GM19193 (cell line): ENCODE results near the gene EGLN3.

Source experiments
- POLR2A ChIP-seq: IDR thresholded peaks from 4 replicates; pipeline ENCODE4 v1.6.1; 2011; ENCODE audit not compliant: insufficient read depth, insufficient read length; ENCODE audit errors: extremely low read depth

EGLN3 gene

DNA sequence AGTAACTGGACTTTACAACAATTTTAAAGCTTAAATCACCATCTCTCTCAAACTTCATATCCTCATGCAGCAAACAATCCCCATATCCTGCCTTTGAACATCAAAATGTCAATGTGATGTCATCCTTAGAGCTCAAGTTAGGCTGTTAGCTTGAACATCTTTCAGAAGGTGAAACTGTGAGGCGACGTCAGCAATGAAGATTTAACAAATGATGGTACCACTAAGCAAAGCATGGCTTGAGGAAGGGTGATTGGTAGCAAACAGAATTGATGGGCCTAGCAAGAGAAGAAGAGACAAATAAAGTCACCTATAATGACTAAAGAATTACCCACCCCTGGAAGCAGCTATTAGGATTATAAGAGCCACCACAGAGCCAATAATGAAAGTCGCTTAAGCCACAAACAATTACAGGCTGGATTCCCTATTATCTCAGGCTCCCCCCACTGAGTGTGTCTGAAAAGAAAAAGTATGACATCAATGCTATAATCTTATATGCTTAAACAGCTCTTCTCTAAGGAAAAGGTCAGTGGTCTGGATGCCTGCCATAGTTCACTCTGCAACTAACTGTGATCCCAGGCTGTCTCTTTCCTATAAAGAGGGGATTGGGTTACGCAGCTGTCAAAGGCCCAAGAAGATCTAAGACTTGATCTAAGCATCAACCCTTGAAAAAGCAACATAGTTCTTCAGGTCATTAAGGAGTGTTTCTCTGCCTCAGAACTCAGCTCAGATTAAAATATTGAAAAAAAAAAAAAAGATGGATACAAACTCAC lies 18.1 kb downstream of the EGLN3 start:
- no peak for TF ChIP-seq POLR2A

DNA sequence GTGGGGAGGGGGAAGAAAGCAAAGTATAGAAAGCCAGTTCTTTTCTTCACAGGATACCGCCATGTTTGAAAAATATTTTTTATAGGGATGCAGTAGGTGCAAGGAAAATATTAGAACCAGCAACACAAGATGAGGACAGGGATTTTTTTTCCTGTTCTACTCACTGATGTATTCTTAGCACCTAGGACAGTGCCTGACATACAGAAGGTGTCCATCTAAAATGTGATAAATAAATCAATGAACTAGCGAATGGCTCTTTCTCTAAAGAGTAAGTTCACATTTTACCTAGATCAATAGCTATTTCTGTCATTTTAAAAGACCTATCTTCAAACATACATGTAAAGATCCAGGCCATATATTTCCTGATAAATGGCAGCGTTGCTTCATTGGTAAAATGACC lies 18.8 kb downstream of the EGLN3 start:
- TF ChIP-seq POLR2A = no peak

DNA sequence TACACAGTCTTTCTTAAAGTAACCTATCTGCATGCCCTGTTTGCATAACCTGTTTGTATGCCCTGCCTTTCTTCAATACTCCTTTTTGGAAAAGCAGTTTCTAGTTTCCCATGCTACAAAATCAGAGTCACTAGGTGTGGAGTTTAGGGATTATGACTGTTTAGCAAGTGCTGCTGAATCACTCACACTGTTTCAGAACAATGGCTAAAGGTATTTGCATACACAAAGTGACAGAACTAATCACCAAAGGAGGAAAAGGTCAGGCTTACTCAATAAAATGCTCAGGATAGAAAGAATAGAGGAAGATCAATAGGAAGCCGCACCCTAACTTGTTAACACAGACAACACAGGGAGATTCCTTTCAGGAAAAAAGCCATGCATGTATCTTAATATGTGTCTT lies 19.4 kb downstream of the EGLN3 start:
- no peak for TF ChIP-seq POLR2A

DNA sequence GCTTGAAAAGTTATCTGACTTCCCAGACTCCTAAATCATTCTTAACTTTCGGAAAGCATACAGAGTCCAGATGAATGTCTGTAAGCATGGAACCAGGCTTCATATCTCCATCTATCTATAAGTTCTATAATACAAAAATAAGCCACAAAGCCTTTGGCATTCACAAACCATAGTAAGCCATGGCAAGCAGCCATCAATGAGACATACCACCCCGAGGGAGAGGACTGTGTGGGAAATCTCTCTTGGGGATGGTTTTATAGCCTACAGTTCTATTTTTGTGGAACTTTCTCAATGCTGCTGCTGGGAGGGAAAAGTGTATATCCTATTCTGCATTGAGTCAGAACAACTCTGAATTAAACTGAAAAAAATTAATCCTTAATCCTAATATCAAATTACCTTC lies 20.4 kb downstream of the EGLN3 start:
- no peak for TF ChIP-seq POLR2A

DNA sequence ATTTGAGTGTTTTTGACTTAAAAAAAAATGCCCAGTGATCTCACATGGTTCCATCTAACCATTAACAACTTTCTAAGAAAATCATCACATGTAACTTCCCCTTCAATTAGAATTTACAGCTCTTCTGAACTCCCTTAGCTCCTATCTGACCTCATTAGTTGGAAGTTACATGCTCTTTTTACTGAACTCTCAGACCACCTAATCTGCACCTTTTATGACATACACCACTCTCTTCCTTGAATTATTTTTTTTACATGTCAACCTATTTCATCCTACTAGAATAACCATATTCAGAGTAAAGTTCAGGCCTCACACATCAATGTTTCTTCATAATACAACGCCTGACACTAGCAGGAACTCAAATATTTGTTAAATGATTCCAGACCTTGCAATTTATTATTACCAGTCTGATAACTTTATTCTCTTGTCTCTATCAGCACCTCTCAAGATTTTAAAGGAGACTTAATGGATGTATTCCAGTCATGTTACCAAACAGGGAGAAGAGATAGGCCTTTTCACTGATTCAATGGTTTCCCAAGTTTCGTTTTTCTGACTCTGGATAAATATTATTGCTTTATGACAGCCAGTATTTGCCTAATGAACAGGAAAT lies 21.0 kb downstream of the EGLN3 start:
- no peak for TF ChIP-seq POLR2A

DNA sequence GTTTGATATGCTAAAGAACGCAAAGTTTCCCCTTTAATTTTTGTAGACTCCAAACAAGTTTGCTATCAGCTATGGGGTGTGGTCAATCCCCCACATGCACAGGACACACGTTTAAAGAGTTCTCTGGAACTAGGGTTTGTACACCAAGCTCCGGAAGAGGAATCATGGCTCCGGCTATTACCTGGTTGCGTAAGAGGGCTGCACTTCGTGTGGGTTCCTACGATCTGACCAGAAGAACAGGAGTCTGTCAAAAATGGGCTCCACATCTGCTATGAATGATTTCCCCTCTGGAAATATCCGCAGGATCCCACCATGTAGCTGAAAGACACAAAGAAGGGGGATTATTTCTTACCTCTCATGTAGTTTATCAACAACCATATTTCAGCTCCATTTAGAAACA lies 22.0 kb downstream of the EGLN3 start:
- no peak for TF ChIP-seq POLR2A

DNA sequence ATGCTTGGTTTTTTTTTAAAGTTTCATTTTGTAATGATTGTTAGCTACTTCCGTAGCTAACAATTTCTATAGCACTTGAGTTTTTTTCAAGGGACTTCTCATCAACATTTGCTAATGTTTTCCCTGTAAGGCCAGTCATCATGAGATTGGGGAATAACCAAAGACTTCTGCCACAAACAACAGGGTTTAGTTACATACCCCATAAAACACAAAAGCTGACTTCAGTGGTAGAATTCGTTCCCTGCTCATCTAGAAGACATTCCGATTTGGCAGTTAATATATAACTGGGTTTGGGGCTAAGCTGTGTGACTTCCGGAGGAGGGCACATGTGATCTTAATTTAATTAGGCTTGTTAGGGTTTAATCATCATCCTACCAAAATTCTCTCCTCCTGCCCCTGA lies 22.9 kb downstream of the EGLN3 start:
- no peak for TF ChIP-seq POLR2A

DNA sequence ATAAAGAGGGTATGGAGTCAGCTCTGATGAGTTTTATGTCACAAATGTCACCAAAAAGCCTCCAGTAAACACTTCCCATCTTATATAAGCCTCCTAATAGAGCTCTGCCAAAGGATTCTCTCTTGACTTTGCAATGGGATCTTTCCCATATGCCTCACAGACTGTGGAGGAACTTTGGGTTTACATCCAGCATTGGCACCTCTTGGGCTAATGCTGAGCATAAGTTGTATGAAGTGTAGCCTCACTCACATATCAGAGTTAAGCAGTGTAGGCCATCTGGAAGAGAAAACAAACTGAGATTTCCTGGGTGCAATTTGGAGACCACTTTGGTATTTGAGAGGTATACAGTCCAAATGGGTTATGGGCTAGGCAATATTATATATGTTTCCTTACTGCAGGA lies 24.9 kb downstream of the EGLN3 start:
- no peak for TF ChIP-seq POLR2A

DNA sequence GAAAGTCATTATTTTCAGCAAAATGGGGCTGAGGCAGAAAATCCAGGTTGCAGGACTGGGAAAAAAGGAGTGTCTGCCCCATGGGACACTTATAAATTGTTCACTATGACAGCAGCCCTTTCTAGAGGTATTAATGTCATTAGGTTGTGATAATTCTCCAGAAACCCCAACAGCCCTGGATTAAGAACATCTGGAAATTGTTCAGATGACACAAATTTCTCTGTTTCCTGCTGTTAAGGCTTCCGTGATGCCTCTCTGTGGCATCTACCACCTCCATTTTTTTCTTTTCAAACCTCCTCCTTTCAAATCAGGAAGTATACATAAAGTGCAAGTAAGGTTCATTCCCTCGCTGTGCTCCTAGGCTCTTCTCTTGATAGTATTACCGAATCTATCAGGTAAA lies 25.6 kb downstream of the EGLN3 start:
- TF ChIP-seq POLR2A = no peak

DNA sequence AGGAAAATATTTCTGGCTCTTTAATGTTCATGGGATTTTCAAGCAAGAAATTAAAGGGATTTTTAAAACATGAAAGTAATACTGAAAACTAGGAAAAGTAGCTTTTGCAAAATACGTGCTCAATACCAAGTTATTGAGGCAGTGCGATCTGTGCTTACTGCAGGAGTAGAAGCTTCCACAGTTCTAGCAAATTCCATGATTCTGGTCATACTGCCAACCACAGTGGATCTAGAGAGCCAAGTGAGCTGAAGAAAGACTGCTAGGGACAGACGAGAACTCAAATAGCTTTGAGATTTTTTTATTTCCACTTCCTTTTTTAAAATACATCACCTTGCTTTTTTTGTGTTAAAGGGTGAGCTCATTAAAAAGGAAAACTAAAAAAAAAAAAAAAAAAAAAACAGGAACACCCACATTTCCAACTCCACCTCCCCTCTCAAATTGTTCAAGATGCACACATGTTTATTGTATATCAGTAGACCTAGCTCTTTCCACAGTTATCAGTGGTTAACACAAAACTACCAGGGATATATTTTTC lies 26.2 kb downstream of the EGLN3 start:
- no peak for TF ChIP-seq POLR2A

DNA sequence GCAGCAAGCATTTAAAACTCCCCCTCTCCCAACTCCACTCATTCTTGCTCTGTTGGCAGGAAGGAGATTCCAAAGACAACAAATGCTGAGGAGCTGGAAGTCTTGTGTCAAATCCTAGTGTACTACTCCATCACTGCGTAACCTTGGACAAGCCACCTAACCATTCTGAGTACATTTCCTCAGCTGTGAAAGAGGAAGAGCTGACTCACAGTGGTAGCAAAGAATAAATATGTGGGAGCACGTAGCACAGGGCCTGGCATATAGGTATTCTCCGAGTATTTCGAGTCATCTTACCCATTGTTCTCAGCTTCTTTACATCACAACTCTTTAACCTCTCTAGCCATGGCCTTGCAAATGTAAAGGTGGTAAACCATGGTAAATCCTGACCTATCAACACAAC lies 28.7 kb downstream of the EGLN3 start:
- no peak for TF ChIP-seq POLR2A

DNA sequence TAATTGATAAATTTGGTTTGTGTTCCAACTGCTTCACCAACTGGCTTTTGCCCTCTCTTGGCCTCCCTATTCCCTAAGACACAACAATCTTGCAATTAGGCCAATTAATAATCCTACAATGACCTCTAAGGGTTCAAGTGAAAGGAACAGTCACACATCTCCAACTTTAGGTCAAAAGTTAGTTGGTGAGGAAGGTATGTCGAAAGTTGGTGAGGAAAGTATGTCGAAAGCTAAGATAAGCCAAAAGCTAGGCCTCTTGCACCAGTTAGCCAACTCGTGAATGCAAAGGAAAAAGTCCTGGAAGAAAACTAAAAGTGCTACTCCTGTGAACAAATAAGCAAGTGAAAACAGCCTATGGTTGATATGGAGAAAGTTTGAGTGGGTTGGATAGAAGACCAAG lies 32.6 kb downstream of the EGLN3 start:
- TF ChIP-seq POLR2A = no peak

DNA sequence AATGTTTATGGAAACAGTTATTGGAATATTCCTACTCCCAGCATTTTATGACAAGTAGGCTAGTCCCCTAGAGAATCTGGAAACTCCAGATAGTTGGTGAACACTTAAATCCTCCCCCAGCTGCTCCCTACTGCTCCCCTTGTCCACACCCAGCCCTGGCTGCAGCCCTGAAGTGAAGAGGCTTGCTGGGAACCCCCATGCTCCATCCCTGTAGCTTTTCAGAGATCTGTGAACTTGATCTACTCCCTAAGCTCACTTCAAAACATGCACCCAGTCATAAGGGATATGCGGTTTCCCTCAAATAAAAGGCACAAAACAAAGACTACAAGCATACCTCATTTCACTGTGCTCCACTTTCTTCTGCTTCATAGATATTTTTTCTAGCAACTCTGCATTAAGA lies 33.2 kb downstream of the EGLN3 start:
- TF ChIP-seq POLR2A = no peak

DNA sequence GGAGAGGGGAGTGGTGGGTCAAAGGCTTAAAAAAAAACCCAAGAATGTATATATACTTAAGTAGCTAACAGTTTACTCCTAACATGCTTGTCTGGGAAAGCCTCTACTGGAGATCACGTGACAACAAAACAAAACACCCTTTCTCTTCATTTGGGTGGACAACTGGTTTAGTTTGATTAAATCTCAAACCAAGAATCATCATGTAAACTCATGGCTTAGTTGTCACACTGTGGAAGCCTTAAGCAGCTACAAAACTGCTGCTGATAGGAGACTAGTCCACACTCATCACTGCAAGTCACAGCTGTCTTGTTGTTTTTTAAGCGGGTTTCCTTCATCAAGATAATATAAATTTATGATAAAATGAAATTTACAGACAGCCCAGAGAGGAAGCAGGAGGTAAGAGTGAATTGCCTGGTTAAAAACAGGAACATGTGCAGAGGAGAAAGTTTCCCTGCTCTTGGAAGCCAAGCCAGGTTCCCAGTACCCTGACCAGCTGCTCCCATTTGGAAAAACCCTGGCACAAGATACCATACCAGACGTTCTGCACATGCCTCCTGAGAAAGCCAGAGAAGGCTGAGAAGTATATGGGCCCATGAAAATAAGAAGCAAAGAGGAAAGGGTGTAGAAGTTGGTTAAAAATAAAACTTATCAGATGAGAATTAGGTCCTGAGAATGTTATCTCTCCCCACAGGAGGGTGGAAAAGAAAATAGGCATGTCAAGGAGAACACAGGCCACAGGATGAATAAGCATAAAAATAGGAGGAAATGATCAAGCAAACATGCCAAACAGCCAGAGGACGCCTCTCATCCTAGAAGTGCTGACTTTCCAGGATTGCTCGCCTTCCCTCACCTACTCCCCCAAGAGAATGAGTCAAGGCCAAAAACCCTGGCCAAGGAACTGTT lies 34.0 kb downstream of the EGLN3 start:
- no peak for TF ChIP-seq POLR2A

DNA sequence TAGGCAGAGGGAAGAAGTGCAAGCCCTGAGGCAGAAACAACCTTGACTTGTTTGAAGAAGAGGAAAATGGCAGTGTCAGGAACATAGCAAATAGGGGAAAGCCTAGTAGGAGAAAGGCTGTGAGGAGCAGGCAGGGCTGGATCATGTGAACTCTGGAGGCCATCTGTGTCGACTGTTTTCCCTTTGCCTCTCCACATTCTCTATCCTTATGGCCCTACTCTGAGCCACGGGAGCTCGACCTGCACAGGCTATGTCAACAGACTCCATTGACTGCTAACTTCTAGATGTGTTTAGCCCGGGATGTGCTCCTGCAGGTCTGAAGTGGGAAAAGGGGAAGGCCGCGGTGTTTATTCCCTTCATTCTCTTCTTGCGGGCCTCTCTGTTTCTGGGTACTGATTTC lies 35.2 kb downstream of the EGLN3 start:
- no peak for TF ChIP-seq POLR2A
